Activated CD4-positive, alpha-beta memory T cell treated with anti-CD3 and anti-CD28 coated beads, Interleukin-2, amount 10 ng/mL, durations not matched to agents 7 days and 5 days (primary cell): ENCODE results near the gene OR2AT4. TPM values are rescaled to one million over a fixed set of nuclear protein-coding genes. Genes with fewer than 3 reads are reported as not detected.
A peak's percentile ranks its signal among the peaks of the same experiment; 100 is the strongest.
"Not testable (repeated sequence)": the region's sequence is repeated elsewhere in the genome, so short reads cannot be mapped to it uniquely, and the experiment has no call there.

Source experiments
- CTCF ChIA-PET: fragments of 350-600 bp; sonication (Branson Sonifier 250); formaldehyde crosslinking; loops from one replicate; lab custom pipeline; 2021; ENCODE audit warnings: antibody characterized with exemption, inconsistent platforms; lab: Charles Lee
- POLR2A ChIA-PET: fragments of 350-600 bp; sonication (Branson Sonifier 250); formaldehyde crosslinking; loops from one replicate; lab custom pipeline; 2021; ENCODE audit warnings: antibody characterized with exemption; lab: Charles Lee
- DNase-seq: peaks from one replicate; pipeline ENCODE4 v3.0.0-alpha.2; 2020
- H3K27ac Mint-ChIP-seq: one replicate; pipeline ENCODE4 v1.8.0; 2021; ENCODE audit warnings: mild to moderate bottlenecking, mixed read lengths
- H3K27me3 Mint-ChIP-seq: one replicate; pipeline ENCODE4 v1.8.0; 2021; ENCODE audit warnings: mixed read lengths
- H3K36me3 Mint-ChIP-seq: one replicate; pipeline ENCODE4 v1.8.0; 2021; ENCODE audit warnings: low read depth, mixed read lengths
- H3K4me1 Mint-ChIP-seq: one replicate; pipeline ENCODE4 v1.8.0; 2021; ENCODE audit warnings: mixed read lengths
- H3K4me3 Mint-ChIP-seq: one replicate; pipeline ENCODE4 v1.8.0; 2021; ENCODE audit warnings: mild to moderate bottlenecking, mixed read lengths
- H3K9me3 Mint-ChIP-seq: one replicate; pipeline ENCODE4 v1.8.0; 2021; ENCODE audit warnings: mixed read lengths
- total RNA-seq, 2 experiments: library from RNA; stranded (reverse); gene quantifications; one replicate each; pipeline ENCODE4 v1.2.3, GENCODE V29; 2021

OR2AT4 gene
- total RNA-seq, 2 experiments from 2014 or later = not detected

- Mint-ChIP-seq H3K4me3 (no peak overlapping the region), H3K36me3 (no peaks in the 10 kb centered on the region), H3K27me3 (peaks cover 38% of the 10 kb centered on the region), H3K4me1 (no peaks in the 10 kb centered on the region), H3K27ac (no peak overlapping the region), H3K9me3 (no peaks in the 10 kb centered on the region)
- POLR2A ChIA-PET = no interaction called here
- no peak for DNase-seq
- CTCF ChIA-PET = interaction anchor here (0.6 to 3.0 kb wide), 5 partner anchors 9 to 132 kb away, joined by 3 to 13 read pairs (median 3); no protein-coding TSS in a partner anchor
Measured at GRCh38 chr11:75132080-75132479, 35.4 kb upstream of the OR2AT4 start.

GRCh38 chr11:75126564-75126963 lies 29.9 kb upstream of the OR2AT4 start:
- H3K27ac Mint-ChIP-seq = no peak overlapping the region
- no peaks in the 10 kb centered on the region for H3K36me3 Mint-ChIP-seq
- no peaks in the 10 kb centered on the region for H3K9me3 Mint-ChIP-seq
- ChIA-PET CTCF (interaction anchor here (1.0 to 3.5 kb wide), 2 partner anchors 14 to 94 kb away, joined by 3 to 15 read pairs; no protein-coding TSS in a partner anchor), POLR2A (no interaction called here)
- no peak for DNase-seq
- no peak overlapping the region for H3K4me3 Mint-ChIP-seq
- H3K4me1 Mint-ChIP-seq = no peaks in the 10 kb centered on the region
- peaks cover 24% of the 10 kb centered on the region for H3K27me3 Mint-ChIP-seq

- ChIA-PET POLR2A (no interaction called here), CTCF (interaction anchor here (1.5 kb wide), 1 partner anchor 22 kb away, joined by 4 read pairs; no protein-coding TSS in a partner anchor)
- no peaks in the 10 kb centered on the region for H3K4me1 Mint-ChIP-seq
- H3K27ac Mint-ChIP-seq = no peak overlapping the region
- H3K9me3 Mint-ChIP-seq = peaks cover 7% of the 10 kb centered on the region
- no peaks in the 10 kb centered on the region for H3K36me3 Mint-ChIP-seq
- no peak for DNase-seq
- no peak overlapping the region for H3K4me3 Mint-ChIP-seq
- peaks cover 20% of the 10 kb centered on the region for H3K27me3 Mint-ChIP-seq
Measured at GRCh38 chr11:75118577-75118976, 21.9 kb upstream of the OR2AT4 start.

GRCh38 chr11:75114465-75114864 lies 17.8 kb upstream of the OR2AT4 start:
- no peaks in the 10 kb centered on the region for H3K4me1 Mint-ChIP-seq
- peaks cover 26% of the 10 kb centered on the region for H3K27me3 Mint-ChIP-seq
- CTCF ChIA-PET = no interaction called here
- H3K4me3 Mint-ChIP-seq = no peak overlapping the region
- no peak for DNase-seq
- POLR2A ChIA-PET = no interaction called here
- no peak overlapping the region for H3K27ac Mint-ChIP-seq
- peaks cover 5% of the 10 kb centered on the region for H3K9me3 Mint-ChIP-seq
- H3K36me3 Mint-ChIP-seq = no peaks in the 10 kb centered on the region

- CTCF ChIA-PET = no interaction called here
- H3K4me1 Mint-ChIP-seq = no peaks in the 10 kb centered on the region
- H3K4me3 Mint-ChIP-seq = no peak overlapping the region
- POLR2A ChIA-PET = no interaction called here
- no peaks in the 10 kb centered on the region for H3K9me3 Mint-ChIP-seq
- H3K27me3 Mint-ChIP-seq = peaks cover 23% of the 10 kb centered on the region
- no peak overlapping the region for H3K27ac Mint-ChIP-seq
- DNase-seq = no peak
- no peaks in the 10 kb centered on the region for H3K36me3 Mint-ChIP-seq
Measured at GRCh38 chr11:75113030-75113429, 16.4 kb upstream of the OR2AT4 start.

- Mint-ChIP-seq H3K27me3 (peaks cover 23% of the 10 kb centered on the region), H3K4me1 (no peaks in the 10 kb centered on the region), H3K9me3 (no peaks in the 10 kb centered on the region), H3K27ac (no peak overlapping the region), H3K4me3 (no peak overlapping the region), H3K36me3 (no peaks in the 10 kb centered on the region)
- ChIA-PET POLR2A (no interaction called here), CTCF (interaction anchor here (0.6 kb wide), 1 partner anchor 20 kb away, joined by 3 read pairs; no protein-coding TSS in a partner anchor)
- no peak for DNase-seq
Measured at GRCh38 chr11:75112200-75112599, 15.5 kb upstream of the OR2AT4 start.

- Mint-ChIP-seq H3K36me3 (no peaks in the 10 kb centered on the region), H3K27me3 (peaks cover 23% of the 10 kb centered on the region), H3K4me1 (peaks cover 14% of the 10 kb centered on the region), H3K9me3 (no peaks in the 10 kb centered on the region), H3K27ac (no peak overlapping the region), H3K4me3 (no peak overlapping the region)
- no peak for DNase-seq
- CTCF ChIA-PET = interaction anchor here (0.9 kb wide), 1 partner anchor 142 kb away, joined by 3 read pairs; no protein-coding TSS in a partner anchor
- POLR2A ChIA-PET = no interaction called here
Measured at GRCh38 chr11:75107187-75107586, 10.5 kb upstream of the OR2AT4 start.

GRCh38 chr11:75105967-75106681 lies 9.4 kb upstream of the OR2AT4 start:
- CTCF ChIA-PET = interaction anchor here (0.9 kb wide), 1 partner anchor 143 kb away, joined by 3 read pairs; no protein-coding TSS in a partner anchor
- Mint-ChIP-seq H3K27me3 (peaks cover 22% of the 10 kb centered on the region), H3K4me1 (peaks cover 18% of the 10 kb centered on the region)
- H3K27ac Mint-ChIP-seq, H3K4me3 Mint-ChIP-seq, DNase-seq, POLR2A ChIA-PET, H3K9me3 Mint-ChIP-seq, H3K36me3 Mint-ChIP-seq: not testable (repeated sequence)

GRCh38 chr11:75105462-75105925 lies 8.8 kb upstream of the OR2AT4 start:
- H3K9me3 Mint-ChIP-seq = no peaks in the 10 kb centered on the region
- H3K4me1 Mint-ChIP-seq = peaks cover 22% of the 10 kb centered on the region
- POLR2A ChIA-PET = no interaction called here
- peaks cover 18% of the 10 kb centered on the region for H3K27me3 Mint-ChIP-seq
- CTCF ChIA-PET = no interaction called here
- no peaks in the 10 kb centered on the region for H3K36me3 Mint-ChIP-seq
- no peak overlapping the region for H3K27ac Mint-ChIP-seq
- no peak overlapping the region for H3K4me3 Mint-ChIP-seq
- no peak for DNase-seq

GRCh38 chr11:75103380-75104026 lies 6.8 kb upstream of the OR2AT4 start:
- no peaks in the 10 kb centered on the region for H3K36me3 Mint-ChIP-seq
- ChIA-PET CTCF (interaction anchor here (0.7 to 1.0 kb wide), 2 partner anchors 37 to 40 kb away, joined by 3 read pairs; no protein-coding TSS in a partner anchor), POLR2A (no interaction called here)
- peaks cover 11% of the 10 kb centered on the region for H3K27me3 Mint-ChIP-seq
- no peak overlapping the region for H3K4me3 Mint-ChIP-seq
- H3K27ac Mint-ChIP-seq = no peak overlapping the region
- H3K4me1 Mint-ChIP-seq = peaks cover 28% of the 10 kb centered on the region
- H3K9me3 Mint-ChIP-seq = no peaks in the 10 kb centered on the region
- DNase-seq = no peak

GRCh38 chr11:75101424-75102128 lies 4.9 kb upstream of the OR2AT4 start:
- Mint-ChIP-seq H3K36me3 (no peaks in the 10 kb centered on the region), H3K4me1 (peaks cover 28% of the 10 kb centered on the region), H3K4me3 (no peak overlapping the region), H3K27me3 (peaks cover 15% of the 10 kb centered on the region), H3K9me3 (no peaks in the 10 kb centered on the region), H3K27ac (no peak overlapping the region)
- no peak for DNase-seq
- POLR2A ChIA-PET = no interaction called here
- CTCF ChIA-PET = interaction anchor here (1.0 kb wide), 1 partner anchor 39 kb away, joined by 4 read pairs; no protein-coding TSS in a partner anchor

GRCh38 chr11:75100314-75100713 lies 3.6 kb upstream of the OR2AT4 start:
- Mint-ChIP-seq H3K4me3 (no peak overlapping the region), H3K9me3 (no peaks in the 10 kb centered on the region), H3K4me1 (peaks cover 28% of the 10 kb centered on the region), H3K27me3 (peaks cover 16% of the 10 kb centered on the region), H3K27ac (no peak overlapping the region), H3K36me3 (no peaks in the 10 kb centered on the region)
- DNase-seq = peak; percentile 43
- POLR2A ChIA-PET = no interaction called here
- CTCF ChIA-PET = interaction anchor here (1.5 kb wide), 1 partner anchor 141 kb away, joined by 3 read pairs; the partner anchor contains the start of gene TPBGL
